ENCODE results near the gene FBRSL1.
"Not testable (repeated sequence)": the region's sequence is repeated elsewhere in the genome, so short reads cannot be mapped to it uniquely, and the experiment has no call there.

FBRSL1 gene

DNA sequence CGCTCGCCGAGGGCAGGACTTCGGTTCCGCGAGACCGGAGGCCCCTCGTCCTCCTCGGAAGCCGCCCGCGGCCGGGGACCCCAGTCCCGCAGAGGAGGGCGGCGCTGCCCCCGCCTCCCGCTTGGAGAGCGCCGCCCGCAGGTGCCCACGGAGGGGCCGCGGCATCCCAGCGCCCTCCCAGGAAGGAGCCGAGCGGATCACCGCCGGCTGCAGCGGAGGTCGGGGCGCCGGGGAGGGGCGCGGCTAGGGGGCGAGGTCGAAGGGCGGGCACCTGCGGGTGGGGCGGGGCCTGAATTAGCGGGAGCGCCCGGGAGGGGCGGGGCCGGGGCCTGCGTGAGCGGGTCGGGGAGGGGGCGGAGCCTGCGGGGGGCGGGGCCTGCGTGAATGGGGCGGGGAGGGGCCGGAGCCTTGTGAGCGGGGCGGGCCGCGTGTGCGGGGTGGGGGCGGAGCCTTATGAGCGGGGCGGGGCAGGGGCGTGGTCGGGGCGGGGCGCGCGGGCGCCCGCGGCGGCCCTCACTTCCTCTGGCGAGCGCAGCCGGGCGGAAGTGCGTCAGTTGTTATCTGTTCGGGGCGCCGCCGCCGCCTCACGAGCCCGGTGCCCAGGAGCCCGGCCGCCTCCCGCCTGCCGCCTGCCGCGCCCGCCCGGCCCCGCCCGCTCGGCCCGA, at the start of gene FBRSL1:
FBRSL1 (plus strand) TSS at position 550 of the 665 bp plus-strand sequence.
- DNase-seq = peak; percentile 82 to 93

DNA sequence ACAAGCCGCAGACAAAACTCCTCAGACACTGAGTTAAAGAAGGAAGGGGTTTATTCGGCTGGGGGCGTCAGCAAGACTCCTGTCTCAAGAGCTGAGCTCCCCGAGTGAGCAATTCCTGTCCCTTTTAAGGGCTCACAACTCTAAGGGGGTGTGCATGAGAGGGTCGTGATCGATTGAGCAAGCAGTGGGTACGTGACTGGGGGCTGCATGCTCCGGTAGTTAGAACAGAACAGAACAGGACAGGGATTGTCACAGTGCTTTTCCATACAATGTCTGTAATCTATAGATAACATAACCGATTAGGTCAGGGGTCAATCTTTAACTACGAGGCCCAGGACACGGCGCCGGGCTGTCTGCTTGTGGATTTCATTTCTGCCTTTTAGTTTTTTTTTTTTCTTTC, 49.5 kb upstream of the FBRSL1 start:
- DNase-seq = not testable (repeated sequence)

DNA sequence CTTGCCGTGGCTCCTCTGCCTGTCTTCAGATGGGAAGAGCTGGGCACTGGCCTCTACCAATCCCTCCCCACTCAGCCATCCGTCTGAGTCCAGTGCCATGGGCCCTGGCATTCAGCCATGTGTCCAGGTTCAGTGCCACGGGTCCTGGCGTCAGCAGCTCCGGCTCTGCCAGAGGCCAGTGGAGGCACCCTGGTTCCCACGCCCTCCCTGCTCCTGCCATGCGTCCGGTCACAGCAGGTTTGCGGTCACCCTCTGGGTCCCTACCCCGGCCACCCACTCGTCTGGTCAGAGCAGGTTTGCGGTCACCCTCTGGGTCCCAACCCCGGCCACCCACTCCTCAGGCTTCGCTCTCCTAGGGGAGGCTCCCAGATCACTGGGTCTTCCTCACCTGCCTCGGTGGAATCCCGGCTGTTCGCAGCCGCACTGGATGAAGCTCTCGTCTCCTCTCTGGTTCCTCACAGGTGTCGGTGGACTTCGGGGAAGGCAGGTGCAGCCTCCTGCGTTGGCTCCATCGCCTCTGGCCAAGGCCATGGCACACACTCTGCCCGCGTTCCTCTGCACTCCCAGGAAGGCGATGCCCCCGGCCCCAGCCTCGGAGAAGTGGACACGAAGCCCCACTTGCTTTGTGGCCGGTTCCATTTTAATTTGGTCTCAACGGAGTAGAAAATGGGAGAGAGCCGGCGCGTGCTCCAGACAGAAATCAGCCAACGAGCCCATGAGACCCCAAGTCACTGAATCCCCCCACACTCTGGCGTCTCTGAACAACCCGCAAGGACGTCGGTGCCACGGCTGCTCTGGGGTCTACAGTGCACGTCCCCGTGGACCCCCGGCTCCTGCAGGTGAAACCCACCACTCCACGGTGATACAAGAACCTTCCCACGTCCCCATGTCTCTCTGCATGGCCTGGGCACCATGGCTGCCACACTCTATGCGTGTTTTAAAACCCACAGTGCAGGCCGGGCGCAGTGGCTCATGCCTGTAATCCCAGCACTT, 47.8 kb upstream of the FBRSL1 start:
- DNase-seq = no peak

DNA sequence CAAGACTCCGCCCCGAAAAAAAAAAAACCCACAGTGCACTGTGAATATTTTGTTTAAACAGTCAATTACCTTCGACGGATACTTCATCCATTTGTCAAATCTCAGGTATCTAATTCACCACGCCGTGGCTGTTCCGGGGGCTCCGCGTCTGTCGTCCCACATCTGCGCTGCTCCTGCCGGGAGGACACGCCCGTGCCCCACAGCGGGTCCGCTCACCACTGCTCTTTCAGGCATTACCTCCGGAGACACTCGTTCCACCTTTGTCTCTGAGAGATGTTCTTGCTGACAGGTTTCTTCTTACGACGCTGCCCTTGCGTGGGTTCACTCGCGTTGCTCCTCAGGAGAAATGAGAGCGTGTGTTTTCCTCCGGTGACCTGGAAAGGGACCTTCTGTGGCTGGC, 46.9 kb upstream of the FBRSL1 start:
- DNase-seq = no peak

DNA sequence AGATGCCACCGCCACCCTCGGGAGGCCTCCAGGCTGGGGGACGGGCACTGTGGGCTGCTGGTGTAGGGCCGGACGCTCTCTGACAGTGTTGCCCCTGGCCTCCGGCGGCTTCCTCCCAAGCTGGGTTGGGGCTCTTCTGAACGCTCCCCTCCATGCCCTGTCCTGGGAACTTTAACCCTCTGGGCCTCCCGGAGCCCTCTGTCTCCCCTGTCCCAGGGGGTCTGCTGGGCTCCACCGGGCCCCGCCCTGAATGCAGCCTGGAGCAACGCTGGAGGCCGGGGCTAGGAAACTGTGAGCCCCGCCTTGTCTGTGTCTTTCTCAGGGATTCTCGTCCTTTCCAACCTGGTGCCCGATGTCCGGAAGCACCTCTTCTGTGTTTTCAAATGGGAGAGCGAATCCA, 45.7 kb upstream of the FBRSL1 start:
- DNase-seq = no peak

DNA sequence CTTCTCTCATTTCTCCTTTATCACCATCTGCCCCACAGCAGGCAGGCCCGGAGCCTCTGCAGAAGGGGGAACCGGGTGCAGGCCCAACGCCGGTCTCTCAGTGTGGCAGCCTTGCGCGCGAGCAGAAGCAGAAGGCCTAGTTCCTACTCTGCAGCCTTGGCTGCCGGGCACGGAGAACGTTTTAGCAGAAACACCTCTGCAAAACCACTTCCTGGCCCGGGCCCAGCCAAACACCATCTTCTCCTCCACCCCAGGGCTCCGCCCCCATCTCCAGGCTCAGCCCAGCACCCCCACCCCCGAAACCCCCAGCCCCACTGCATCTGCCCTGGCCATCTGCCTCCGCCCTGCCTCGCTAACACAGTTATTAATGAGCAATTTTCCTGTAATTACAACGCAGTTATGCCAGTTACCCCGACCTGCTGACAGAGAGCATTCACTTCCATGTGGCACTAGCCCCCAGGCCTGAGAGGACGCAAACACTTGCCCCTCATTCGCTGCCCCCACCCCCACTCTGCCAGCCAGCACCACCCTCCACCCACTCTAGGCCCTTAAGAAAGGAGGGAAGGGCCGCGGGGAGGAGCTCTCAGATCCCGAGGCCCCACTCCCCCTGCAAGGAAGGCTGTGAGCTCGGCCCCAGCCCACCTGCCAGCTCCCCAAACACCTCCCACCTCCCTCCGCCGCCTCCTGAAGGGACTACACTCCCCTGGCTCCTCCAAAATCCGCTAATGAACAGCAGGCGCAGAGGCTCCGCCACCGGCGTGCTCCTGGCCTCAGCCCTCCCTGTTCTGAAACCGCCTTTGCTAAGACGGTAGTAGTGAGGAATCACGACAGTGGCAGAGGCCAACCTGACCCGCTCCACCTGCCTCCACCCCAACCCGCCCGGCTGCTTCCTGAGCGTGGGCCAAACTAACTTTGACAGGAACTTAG, 44.7 kb upstream of the FBRSL1 start:
- peak in 1 of 2 experiments; percentile 21 for DNase-seq

DNA sequence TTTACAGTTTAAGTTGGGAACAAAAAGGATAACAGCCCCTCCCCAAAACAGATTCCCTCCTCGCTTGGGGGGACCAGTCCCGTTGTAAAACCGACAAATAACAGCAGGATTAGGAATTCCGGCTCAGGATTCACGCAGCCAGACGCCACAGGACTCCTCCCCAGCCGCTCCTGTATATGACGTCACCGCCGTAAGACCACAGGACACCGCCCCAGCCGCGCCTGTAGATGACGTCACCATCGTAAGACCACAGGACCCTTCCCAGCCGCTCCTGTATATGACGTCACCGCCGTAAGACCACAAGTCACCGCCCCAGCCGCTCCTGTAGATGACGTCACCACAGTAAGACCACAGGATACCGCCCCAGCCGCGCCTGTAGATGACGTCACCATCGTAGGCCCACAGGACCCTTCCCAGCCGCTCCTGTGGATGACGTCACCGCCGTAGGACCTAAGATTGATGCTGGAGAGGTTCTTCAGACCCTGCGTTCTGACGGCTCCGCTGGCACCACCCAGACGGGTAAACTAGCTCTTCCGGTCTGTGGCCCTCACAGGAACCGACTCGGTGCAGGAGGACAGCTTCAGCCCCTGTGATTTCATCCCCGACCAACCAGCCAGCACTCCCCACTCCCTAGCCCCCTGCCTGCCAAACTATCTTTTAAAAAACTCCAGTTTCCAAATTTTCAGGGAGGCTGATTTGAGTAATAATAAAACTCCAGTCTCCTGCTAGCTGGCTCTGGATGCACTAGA, 43.9 kb upstream of the FBRSL1 start:
- DNase-seq = peak; percentile 98

DNA sequence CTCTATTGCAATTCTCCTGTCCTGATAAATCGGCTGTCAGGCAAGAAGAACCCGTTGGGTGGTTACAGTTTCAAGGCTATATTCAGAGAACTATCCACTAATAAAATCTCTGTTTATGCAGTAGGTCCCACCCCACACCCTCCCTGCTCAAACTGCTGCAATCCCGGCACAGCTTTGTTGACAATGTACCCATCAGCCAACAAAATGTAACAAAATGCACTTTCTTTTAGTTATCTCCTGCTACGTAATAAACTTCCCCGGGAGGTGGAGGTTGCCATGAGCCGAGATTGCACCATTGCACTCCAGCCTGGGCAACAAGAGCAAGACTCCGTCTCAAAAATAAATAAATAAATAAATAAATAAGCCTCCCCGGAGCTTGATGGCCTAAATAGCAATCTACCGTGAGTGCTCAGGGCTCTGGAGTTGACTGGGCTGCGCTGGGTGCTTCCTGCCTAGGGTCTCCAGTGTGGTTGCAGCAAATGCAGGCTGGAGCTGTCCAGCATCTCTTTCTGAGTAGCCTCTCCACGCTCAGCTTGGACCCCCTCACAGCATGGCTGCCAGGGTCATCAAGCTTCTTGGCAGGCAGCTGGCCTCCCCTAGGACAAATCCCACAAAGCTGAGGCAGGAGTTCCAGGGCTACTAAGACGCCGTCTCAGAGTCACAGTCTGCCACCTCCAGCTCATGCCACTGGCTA, 43.2 kb upstream of the FBRSL1 start:
- DNase-seq = no peak

DNA sequence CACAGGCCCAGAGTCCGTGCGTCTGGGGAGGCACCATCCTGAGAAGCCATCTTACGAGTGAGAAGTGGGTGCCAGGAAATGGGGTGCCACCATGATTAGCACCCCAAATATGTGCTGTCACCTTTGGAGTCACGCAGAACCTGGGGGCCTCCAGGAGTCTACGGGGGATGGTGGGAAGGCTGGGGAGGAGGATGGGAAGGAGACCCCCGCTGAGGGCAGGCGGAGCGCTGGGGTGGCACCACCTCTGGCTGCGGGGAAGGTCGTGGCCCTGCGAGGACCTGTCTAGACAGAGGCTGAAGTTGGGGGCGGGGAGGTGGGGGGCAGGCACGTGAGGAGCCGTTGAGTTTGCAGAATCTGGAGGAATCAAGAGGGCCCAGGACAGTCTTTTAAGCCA, 42.6 kb upstream of the FBRSL1 start:
- no peak for DNase-seq

DNA sequence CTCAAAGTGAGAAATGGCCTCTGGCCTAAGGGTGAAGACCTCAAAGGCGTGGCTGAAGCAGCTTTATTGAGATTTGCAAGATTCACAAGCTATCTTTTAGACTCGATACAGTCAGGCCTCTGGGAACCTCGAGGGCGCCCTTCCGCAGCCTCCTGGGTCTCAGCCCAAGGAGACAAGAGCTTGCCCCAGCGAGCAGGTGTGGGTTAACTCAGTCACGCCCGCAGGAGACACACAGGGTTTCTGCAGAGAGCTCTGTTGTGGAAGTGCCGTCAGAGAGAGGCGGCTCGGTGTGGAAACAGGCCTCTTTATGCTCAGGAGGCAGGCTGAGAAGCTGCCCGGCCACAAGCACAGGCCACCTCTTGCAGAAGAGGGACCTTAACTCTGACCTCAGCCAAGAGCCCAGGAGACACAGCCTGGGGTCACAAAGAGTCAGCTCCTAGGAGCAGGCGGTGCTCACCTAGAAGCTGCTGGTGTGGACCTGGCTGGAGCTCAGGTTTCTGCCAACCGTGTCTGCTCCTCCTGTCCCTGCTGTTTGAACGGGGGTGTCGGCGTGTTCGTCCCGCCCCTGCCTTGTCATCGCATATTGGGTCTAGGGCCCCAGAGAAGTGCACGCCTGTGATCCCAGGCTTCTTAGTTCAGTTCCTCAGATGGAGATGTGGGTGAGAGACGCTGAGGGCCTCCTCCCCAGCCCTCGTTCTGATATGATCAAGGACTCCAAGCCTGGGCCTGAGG, 42.1 kb upstream of the FBRSL1 start:
- DNase-seq = no peak

DNA sequence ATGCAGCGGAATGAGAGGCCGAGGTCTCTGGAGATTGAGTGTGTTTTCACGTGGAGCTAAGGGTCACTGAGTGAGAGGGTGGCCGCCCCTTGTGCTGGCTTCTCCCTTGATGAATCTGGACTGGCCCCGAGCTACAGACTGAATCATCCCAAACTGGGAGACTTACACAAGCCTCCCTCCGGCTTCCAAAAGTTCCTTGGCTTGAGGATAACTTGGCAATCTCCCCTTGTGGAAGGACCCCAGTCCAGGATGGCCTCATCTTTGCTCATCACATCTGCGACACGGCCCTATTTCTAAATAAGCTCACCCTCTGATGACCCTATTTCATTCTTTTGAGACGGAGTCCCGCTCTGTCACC, 41.5 kb upstream of the FBRSL1 start:
- DNase-seq = no peak

DNA sequence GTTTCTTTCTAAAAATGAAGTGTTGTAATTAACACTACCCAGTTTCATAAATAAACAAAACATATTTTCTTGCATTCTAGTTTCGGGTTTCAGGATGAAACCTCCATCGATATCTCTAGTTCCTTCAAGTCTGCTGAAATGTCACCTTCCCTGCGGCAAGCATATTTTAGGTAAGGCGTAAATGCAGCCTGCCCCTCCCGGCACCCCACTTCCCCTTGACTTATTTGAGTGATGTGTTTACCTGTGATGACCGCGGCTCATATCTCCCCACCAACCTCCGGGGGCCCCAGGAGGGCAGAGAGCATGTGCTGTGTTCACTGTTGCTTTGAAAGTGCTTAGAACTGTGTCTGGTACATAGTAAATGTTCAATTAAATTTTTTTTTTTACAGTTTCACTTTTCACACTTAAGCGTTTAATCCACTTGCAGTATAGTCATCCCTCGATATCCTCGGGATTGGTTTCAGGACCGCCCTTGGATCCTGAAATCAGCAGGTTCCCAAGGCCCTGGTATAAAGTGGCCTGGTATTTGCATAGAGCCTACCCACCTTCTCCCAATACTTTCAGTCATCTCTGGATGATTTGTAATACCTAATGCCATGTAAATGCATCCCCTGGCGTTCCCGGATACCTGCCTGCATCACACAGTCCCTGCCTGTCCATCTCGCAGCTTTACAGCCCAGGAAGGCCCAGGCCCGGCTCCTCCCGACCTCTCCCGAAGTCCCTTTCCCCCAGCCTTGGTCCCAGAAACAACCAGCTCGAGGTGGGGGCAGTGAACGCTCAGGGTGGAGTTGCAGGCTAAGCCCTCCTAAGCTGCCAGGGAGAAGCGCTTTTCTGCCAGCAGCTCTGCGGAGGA, 40.2 kb upstream of the FBRSL1 start:
- DNase-seq = no peak

DNA sequence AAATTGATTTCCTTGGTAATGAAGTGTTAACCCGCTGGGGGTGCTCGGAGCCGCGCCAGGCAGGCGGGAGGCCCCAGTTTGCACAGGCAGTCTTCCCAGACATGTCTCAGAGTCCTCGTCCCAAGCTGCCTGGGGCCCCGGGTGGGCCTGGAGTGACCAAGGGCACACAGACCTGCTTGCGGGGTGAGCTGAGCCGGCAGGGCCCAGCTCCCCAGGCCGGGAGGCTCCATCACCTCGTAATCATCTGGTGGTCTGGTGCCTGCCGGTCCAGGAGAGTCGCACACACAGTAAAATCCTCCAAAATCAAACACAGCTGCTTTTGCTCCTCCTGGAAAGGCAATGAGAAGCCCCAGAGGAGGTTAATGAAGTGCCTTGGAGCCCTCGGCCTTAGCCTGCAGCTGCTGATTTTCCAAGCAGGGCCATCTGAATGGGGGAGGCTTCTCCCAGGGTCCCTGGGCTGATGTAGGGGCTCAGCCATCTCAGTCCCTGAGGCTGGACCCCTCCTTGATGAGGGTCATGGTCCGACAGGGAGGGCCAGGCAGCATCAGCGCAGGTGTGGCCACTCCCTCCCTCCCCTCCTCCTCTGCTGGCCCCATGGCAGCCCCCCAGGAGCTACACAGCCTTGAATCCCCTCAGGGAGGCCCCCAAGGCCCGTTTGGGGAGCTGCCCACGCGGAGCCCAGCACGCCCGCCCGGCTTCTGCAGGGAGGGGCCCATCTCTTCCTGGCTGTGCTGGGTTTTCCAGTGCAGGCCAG, 39.4 kb upstream of the FBRSL1 start:
- no peak for DNase-seq

DNA sequence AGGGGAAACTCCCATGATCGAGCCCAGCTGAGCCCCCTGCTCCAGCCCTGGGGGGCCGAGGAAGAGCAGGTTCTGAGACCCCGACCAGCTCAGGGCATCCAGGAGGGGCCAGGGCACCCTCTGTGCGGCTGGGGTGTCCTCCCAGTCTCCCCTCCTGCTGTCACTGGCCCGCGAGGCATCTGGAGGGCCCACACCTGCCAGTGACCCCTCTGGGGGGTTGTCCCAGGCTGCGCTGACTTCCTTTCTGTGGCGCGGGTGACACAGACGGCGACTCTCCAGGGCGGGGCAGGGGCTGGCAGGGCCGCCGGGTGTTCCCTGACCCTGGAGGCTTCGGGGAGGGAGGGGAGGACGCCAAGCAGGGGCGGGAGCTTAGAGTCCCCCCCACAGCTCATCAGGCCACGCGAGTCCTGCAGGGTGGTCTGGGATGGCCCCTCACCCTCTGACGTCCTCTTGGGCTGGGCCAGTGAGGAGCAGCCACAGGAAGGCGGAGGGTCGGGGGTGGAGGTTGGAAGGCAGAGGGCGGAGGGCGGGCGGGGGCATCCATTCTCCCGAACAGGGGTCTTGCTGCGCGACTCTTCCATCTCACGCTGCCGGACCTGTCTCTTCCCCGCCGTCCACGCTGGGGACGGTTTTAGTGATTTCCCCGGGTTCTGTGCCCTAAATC, 38.6 kb upstream of the FBRSL1 start:
- DNase-seq = no peak

DNA sequence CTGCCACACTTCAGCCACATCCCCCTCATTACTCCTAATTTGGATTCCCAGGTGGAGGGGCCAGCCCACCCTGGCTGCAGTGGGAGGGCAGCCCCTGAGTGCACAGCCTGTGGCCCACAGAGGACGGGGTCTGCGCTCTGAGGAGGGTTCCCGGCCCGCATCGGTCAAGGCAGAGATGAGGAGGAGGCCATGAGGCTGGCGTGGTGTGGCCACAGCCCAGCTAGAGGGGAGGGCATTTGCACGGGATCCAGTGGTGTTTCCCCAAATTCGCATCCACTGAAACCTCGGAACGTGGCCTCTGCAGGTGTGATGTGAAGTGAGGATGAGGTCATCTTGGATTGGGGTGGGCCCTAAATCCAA, 38.1 kb upstream of the FBRSL1 start:
- no peak for DNase-seq

DNA sequence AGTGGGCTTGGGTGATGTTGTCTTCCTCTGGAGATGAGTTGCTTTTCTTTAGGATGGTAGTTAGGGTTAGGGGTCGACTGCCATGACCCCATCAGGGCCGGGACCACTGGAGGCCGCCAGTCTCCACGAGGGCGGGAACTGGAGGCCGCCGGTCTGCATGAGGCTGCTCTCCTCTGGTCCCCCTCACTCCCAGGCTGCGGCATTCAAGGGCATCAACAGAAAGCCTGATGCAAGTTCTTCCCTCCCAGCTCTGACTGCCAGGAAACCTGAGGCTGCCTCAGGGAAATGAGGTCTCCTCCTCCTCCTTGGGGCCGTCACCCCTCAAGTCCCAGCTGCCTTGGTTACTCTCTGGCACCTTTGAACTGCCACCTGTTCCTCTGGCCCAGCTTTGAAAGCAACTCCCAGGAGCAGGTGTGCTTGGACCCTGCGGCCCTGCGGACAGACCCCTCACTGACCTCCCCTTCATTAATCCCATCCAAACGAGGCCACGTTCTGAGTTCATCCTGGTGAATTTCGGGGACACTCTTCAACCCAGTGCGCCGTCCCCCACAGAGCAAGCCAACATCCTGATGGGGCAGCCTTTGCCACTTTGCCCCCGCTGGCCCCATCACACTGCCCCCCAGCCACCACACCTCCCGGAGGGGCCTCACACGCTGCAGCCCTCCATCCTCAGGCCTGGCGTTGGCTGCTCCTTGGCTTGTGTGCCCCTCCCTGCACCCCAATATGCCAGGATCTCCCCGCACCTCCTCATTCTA, 37.2 kb upstream of the FBRSL1 start:
- no peak for DNase-seq

DNA sequence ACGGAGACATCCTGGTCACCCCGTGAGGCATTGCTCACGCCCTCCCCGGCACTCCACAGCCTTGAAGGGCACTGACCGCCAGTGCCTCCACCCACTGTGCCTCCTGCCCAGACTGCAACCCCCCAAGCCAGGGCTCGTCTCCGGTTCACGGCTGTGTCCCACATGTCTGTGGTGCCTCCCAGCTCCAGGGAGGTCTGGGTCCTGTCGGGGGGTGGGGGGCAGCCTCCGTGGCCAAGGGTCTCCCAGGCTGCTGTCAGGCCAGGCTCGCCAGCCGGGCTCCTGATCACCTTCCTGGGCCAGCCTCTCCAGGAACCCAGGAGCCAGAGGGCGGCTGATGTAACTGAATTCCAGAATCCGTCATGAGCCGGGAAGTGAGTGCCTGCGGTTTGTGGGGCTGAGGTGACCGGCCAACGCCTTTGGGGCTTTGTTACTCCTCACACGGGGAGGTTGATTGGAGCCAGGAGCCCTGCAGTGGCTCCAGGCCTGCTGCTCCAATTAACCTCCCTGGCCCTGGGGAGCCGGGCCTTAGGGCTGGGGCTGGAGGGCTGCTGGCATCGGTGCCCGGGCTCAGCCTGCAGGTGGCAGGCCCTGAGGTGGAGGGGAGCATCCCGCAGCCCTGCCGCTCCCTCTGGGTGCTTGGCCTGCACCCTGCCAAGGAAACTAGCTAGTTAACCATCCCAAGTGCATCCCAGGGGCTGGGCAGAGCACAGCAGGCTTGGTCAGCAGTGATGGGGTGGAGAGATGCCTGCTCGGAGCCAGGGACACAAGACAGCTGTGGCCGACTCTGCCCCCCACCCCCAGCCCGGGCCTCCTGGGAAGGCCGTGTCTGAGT, 36.4 kb upstream of the FBRSL1 start:
- DNase-seq = no peak
